ENCODE data around the gene PRICKLE1. TPM values are rescaled to one million over a fixed set of nuclear protein-coding genes. Genes with fewer than 3 reads are reported as not detected.

PRICKLE1 gene
- total RNA-seq, 3 donors from 2014 or later: 0.93 to 7.1 (median 4.4) TPM

DNA sequence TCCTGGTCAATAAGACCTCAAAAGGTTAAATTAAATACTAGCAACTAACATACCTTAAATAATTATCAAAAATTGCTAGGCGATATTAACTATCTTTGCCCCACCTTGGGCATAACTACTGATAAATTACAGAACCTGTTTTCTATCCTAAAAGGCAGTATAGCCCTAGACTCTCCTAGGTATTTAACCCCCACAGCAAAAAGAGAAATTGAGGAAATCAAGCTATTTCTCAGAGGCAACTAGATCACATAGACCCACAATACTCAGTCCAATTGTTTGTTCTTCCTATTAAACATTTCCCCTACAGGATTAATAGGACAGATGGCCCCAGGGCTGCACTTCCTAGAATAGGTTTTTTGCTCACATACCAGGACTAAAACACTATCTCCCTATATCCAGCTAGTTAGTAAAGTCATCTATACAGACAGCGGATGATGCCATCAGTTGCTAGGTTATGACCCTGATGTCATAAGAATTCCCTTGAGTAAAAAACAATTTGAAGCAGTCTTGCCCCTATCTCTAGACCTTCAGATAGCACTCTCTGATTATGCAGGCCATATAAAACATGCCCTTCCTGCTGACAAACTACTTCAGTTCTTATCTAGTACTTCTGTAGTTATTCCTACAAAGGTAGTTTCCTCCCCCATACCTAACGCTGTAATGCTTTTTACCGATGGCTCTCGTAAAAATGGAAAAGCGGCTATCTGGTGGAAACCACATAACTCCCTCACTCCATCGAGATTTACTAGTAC, 145.2 kb downstream of the PRICKLE1 start:
- H3K4me3 ChIP-seq: no peak overlapping the region
- H3K36me3 ChIP-seq (ENCODE audit: low read depth): no peaks in the 10 kb centered on the region
- DNase-seq: no peak
- intact Hi-C loops (cut with DNase I, micrococcal nuclease): no loop called here
- no peaks in the 10 kb centered on the region for H3K4me1 ChIP-seq (ENCODE audit: low read depth)
- no peak for ATAC-seq
- TF ChIP-seq, protein P1, sequence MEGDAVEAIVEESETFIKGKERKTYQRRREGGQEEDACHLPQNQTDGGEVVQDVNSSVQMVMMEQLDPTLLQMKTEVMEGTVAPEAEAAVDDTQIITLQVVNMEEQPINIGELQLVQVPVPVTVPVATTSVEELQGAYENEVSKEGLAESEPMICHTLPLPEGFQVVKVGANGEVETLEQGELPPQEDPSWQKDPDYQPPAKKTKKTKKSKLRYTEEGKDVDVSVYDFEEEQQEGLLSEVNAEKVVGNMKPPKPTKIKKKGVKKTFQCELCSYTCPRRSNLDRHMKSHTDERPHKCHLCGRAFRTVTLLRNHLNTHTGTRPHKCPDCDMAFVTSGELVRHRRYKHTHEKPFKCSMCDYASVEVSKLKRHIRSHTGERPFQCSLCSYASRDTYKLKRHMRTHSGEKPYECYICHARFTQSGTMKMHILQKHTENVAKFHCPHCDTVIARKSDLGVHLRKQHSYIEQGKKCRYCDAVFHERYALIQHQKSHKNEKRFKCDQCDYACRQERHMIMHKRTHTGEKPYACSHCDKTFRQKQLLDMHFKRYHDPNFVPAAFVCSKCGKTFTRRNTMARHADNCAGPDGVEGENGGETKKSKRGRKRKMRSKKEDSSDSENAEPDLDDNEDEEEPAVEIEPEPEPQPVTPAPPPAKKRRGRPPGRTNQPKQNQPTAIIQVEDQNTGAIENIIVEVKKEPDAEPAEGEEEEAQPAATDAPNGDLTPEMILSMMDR (IDR thresholded peaks at IDR 0.05): no peak
- H3K9me3 ChIP-seq: no peaks in the 10 kb centered on the region

- DNase-seq (no peak), ATAC-seq (no peak)
- Histone ChIP-seq H3K36me3 (ENCODE audit: low read depth) (no peaks in the 10 kb centered on the region), H3K4me3 (no peak overlapping the region), H3K4me1 (ENCODE audit: low read depth) (no peaks in the 10 kb centered on the region), H3K9me3 (no peaks in the 10 kb centered on the region)
- intact Hi-C loops (cut with DNase I, micrococcal nuclease): no loop called here
- TF ChIP-seq, protein P1 (IDR thresholded peaks at IDR 0.05): no peak
Observed at GRCh38 chr12:42442888-42443287, 146.7 kb downstream of the PRICKLE1 start.

GRCh38 chr12:42442311-42442759, 147.2 kb downstream of the PRICKLE1 start:
- Histone ChIP-seq H3K4me1 (ENCODE audit: low read depth) (no peaks in the 10 kb centered on the region), H3K36me3 (ENCODE audit: low read depth) (no peaks in the 10 kb centered on the region), H3K9me3 (no peaks in the 10 kb centered on the region), H3K4me3 (no peak overlapping the region)
- intact Hi-C loops (cut with DNase I, micrococcal nuclease): no loop called here
- TF ChIP-seq, protein P1 (IDR thresholded peaks at IDR 0.05): no peak
- DNase-seq: no peak
- ATAC-seq: no peak

DNA sequence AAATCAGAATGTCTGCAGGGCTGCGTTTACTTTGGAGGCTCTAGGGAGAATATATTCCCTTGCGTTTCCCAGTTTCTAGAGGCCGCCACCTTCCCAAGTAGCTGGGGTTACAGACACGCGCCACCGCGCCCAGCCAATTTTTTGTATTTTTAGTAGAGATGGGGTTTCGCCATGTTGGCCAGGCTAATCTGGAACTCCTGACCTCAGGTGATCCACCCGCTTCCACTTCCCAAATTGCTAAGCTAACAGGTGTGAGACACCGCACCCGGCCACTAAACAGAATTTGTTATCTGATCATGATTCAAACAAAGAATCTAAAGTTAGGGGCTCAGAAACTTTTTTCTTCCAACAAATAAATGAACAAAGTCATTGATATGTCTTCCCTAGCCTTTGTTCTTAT, 148.9 kb downstream of the PRICKLE1 start:
- Histone ChIP-seq H3K4me3 (no peak overlapping the region), H3K4me1 (ENCODE audit: low read depth) (no peaks in the 10 kb centered on the region), H3K36me3 (ENCODE audit: low read depth) (no peaks in the 10 kb centered on the region), H3K9me3 (no peaks in the 10 kb centered on the region)
- TF ChIP-seq, protein P1 (IDR thresholded peaks at IDR 0.05): no peak
- intact Hi-C loops (cut with DNase I, micrococcal nuclease): no loop called here
- ATAC-seq: no peak
- no peak for DNase-seq

- Histone ChIP-seq H3K9me3 (no peaks in the 10 kb centered on the region), H3K4me3 (no peak overlapping the region), H3K4me1 (ENCODE audit: low read depth) (no peaks in the 10 kb centered on the region), H3K36me3 (ENCODE audit: low read depth) (no peaks in the 10 kb centered on the region)
- intact Hi-C loops (cut with DNase I, micrococcal nuclease): no loop called here
- ATAC-seq: no peak
- DNase-seq: no peak
- TF ChIP-seq, protein P1 (IDR thresholded peaks at IDR 0.05): no peak
Observed at GRCh38 chr12:42432517-42433140, 156.9 kb downstream of the PRICKLE1 start.

Data from mucosa of descending colon (tissue), 3 donors.